ENCODE data around the gene RUNDC1. TPM values are rescaled to one million over a fixed set of nuclear protein-coding genes. Genes with fewer than 3 reads are reported as not detected.

RUNDC1 gene
- total RNA-seq, 1 experiment from 2014 or later = 11.2 TPM

DNA sequence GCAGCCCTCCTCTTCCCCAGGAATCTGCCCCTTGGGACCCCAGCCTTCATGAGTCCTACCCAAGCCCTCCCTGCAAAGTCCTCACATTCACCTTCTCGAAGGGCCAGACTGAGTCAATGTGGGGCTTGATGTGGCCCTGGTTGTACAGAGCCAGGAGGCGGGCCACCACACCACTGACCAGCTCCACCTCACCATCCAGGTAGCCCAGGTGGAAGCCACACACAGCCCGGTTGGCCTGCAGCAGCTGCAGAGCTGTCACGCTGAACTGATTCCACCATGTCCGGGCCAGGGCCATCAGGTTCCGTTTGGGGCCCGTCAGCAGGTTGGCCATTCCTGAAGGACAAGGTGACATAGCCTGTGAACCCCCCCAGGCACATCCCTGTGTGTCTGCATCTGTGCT lies 35.9 kb downstream of the RUNDC1 start:
- Histone ChIP-seq H3K36me3 (ENCODE audit: control insufficient read depth, insufficient read depth, low read length) (no peaks in the 10 kb centered on the region), H3K4me3 (ENCODE audit: low read depth in 2 of 2, low read length in 2 of 2) (no peak overlapping the region), H3K4me1 (ENCODE audit: control insufficient read depth, insufficient read depth, low read length) (peaks cover 18% of the 10 kb centered on the region), H3K27ac (ENCODE audit: low read length) (no peak overlapping the region), H3K27me3 (ENCODE audit: control insufficient read depth, insufficient read depth, low read length) (no peaks in the 10 kb centered on the region), H3K9me3 (ENCODE audit: control insufficient read depth, insufficient read depth, low read depth, low read length) (no peaks in the 10 kb centered on the region)
- POLR2A ChIA-PET = no interaction called here
- no peak; the same call in 1 of the 2 replicates for TF ChIP-seq POLR2AphosphoS5 (IDR thresholded peaks at IDR 0.05; ENCODE audit: low read depth, low read length)
- TF ChIP-seq, protein P1, sequence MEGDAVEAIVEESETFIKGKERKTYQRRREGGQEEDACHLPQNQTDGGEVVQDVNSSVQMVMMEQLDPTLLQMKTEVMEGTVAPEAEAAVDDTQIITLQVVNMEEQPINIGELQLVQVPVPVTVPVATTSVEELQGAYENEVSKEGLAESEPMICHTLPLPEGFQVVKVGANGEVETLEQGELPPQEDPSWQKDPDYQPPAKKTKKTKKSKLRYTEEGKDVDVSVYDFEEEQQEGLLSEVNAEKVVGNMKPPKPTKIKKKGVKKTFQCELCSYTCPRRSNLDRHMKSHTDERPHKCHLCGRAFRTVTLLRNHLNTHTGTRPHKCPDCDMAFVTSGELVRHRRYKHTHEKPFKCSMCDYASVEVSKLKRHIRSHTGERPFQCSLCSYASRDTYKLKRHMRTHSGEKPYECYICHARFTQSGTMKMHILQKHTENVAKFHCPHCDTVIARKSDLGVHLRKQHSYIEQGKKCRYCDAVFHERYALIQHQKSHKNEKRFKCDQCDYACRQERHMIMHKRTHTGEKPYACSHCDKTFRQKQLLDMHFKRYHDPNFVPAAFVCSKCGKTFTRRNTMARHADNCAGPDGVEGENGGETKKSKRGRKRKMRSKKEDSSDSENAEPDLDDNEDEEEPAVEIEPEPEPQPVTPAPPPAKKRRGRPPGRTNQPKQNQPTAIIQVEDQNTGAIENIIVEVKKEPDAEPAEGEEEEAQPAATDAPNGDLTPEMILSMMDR (IDR thresholded peaks at IDR 0.05) = no peak
- no peak for TF ChIP-seq SIN3A (IDR thresholded peaks at IDR 0.05; ENCODE audit: borderline replicate concordance, insufficient read depth, low read depth, low read length)
- TF ChIP-seq, protein P2, sequence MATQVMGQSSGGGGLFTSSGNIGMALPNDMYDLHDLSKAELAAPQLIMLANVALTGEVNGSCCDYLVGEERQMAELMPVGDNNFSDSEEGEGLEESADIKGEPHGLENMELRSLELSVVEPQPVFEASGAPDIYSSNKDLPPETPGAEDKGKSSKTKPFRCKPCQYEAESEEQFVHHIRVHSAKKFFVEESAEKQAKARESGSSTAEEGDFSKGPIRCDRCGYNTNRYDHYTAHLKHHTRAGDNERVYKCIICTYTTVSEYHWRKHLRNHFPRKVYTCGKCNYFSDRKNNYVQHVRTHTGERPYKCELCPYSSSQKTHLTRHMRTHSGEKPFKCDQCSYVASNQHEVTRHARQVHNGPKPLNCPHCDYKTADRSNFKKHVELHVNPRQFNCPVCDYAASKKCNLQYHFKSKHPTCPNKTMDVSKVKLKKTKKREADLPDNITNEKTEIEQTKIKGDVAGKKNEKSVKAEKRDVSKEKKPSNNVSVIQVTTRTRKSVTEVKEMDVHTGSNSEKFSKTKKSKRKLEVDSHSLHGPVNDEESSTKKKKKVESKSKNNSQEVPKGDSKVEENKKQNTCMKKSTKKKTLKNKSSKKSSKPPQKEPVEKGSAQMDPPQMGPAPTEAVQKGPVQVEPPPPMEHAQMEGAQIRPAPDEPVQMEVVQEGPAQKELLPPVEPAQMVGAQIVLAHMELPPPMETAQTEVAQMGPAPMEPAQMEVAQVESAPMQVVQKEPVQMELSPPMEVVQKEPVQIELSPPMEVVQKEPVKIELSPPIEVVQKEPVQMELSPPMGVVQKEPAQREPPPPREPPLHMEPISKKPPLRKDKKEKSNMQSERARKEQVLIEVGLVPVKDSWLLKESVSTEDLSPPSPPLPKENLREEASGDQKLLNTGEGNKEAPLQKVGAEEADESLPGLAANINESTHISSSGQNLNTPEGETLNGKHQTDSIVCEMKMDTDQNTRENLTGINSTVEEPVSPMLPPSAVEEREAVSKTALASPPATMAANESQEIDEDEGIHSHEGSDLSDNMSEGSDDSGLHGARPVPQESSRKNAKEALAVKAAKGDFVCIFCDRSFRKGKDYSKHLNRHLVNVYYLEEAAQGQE (IDR thresholded peaks at IDR 0.05; ENCODE audit: insufficient read depth in 1 of 2, low read depth in 2 of 2, low read length in 1 of 2) = no peak
- DNase-seq (ENCODE audit: low read depth, low spot score) (no peak), ATAC-seq (no peak)
- intact Hi-C loops (cut with micrococcal nuclease; ENCODE audit: unreplicated experiment) (no loop called here), in situ Hi-C loops (cut with HindIII; ENCODE audit: low pct_unique_long_range_greater_than_20kb, low sequenced_read_pairs) (no loop called here)
- CTCF ChIA-PET = no interaction called here
- BruUV-seq (replicated peaks) = no TSS peak

DNA sequence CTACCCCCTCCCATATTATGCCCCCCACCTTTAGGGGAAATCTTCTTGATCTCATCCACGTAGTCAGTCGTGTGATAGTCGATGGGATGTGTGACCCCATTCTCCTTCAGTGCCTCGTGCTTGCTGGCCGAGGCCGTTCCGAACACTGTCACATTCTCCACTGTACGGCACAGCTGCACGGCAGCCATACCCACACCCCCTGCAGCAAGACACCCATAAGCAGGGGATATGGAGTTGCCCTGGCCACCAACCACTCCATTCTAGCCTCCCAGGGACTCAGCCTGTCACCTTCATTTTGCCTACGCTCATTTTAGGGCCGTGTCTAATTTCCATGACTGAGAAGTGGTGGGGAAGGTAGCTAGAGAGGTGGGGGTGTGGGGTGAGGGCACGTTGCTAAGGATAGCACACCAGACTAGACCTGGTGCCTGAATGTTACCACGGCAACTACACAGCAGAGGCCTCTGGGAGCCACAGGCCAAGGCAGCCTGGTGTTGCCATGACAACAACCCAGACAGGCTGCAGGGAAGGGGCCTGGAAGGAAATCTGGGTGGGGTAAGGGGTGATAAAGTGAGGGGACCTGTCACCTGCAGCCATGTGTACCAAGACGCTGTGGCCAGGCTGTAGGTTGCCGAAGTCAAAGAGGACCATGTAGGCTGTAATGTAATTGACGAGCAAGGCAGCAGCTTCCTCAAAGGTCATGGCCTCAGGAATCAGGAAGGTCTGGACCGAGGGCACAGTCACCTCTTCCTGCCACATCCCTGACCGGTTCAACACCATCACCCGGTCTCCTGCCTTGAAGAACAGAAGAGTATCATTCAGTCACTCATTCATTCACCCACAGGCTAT lies 37.9 kb downstream of the RUNDC1 start:
- Histone ChIP-seq H3K27me3 (ENCODE audit: control insufficient read depth, insufficient read depth, low read length) (no peaks in the 10 kb centered on the region), H3K36me3 (ENCODE audit: control insufficient read depth, insufficient read depth, low read length) (no peaks in the 10 kb centered on the region; the same call in 1 of the 2 replicates), H3K4me3 (ENCODE audit: low read depth in 2 of 2, low read length in 2 of 2) (no peak overlapping the region), H3K9me3 (ENCODE audit: control insufficient read depth, insufficient read depth, low read depth, low read length) (no peaks in the 10 kb centered on the region), H3K27ac (ENCODE audit: low read length) (no peak overlapping the region), H3K4me1 (ENCODE audit: control insufficient read depth, insufficient read depth, low read length) (peaks cover 18% of the 10 kb centered on the region)
- CTCF ChIA-PET = interaction anchor here (0.5 kb wide), 1 partner anchor 696 kb away, joined by 3 read pairs; no protein-coding TSS in a partner anchor
- in situ Hi-C loops (cut with HindIII; ENCODE audit: low pct_unique_long_range_greater_than_20kb, low sequenced_read_pairs) = no loop called here
- no peak for TF ChIP-seq TCF7L2 (IDR thresholded peaks at IDR 0.05; ENCODE audit: low read depth, low read length)
- no peak for TF ChIP-seq SIN3A (IDR thresholded peaks at IDR 0.05; ENCODE audit: borderline replicate concordance, insufficient read depth, low read depth, low read length)
- TF ChIP-seq, protein P2 (IDR thresholded peaks at IDR 0.05; ENCODE audit: insufficient read depth in 1 of 2, low read depth in 2 of 2, low read length in 1 of 2) = no peak
- no peak for TF ChIP-seq POLR2AphosphoS5 (IDR thresholded peaks at IDR 0.05; ENCODE audit: low read depth, low read length)
- TF ChIP-seq, protein P1 (IDR thresholded peaks at IDR 0.05) = no peak
- POLR2A ChIA-PET = no interaction called here
- BruUV-seq (replicated peaks) = no TSS peak
- DNase-seq (ENCODE audit: low read depth, low spot score) = no peak
- no peak for ATAC-seq
- intact Hi-C loops (cut with micrococcal nuclease; ENCODE audit: unreplicated experiment) = no loop called here
